ENCODE results near the gene ASPRV1.

ASPRV1 gene

DNA sequence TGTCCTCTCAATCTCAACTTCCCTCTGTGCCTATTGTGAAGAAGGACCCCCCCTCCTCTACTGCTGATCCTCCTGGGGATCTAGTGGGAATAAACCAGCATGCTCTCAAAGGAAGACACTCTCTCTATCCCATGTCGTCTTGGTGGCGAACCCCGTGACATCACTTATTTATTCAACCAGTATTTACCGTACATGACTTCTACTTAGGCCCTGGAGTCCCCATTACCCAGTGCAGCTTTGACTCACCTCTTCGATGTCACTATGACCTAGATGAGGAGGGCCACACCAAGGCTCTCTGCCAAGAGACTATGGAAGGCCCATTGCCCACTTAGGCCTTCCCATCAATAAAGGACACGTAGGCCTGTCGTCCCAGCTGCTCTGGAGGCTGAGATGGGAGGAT lies 16.7 kb downstream of the ASPRV1 start:
- no peak for TF ChIP-seq CTCF (IDR thresholded peaks at IDR 0.05; ENCODE audit: extremely low read depth, missing control alignments)
- no peak for DNase-seq (ENCODE audit: low spot score)

DNA sequence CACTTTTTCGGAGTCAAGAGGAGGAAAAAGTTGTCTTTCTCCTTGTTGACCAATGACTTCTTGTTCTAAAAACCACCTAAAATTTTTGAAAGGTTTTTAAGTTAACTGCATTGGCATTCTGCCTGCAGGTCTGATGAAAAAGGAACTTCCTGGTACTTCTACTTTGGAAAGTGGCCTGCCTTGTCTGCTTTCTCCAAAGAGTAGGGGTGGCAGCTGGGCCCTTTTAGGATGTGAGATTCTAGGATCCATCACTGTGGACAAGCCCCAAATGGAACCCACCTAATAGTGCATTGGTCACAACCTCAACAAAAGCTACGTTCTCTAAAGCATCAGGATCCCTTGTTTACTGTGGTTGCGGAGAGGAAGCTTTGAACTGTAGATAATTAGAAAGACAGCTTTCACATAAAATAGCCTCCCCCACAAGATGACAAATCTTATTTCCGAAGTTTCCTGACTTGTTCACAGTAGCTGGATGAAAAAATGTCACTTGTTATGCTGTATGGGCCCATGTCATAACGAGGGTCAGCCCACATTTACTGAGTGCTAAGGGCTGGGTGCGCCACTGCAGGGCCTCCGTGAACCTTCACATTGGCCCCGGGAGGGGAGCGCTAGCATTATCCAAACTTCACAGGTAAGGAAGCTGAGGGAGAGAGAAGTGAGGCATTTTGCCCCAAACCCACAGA lies 17.4 kb downstream of the ASPRV1 start:
- DNase-seq (ENCODE audit: low spot score) = no peak
- no peak for TF ChIP-seq CTCF (IDR thresholded peaks at IDR 0.05; ENCODE audit: extremely low read depth, missing control alignments)

DNA sequence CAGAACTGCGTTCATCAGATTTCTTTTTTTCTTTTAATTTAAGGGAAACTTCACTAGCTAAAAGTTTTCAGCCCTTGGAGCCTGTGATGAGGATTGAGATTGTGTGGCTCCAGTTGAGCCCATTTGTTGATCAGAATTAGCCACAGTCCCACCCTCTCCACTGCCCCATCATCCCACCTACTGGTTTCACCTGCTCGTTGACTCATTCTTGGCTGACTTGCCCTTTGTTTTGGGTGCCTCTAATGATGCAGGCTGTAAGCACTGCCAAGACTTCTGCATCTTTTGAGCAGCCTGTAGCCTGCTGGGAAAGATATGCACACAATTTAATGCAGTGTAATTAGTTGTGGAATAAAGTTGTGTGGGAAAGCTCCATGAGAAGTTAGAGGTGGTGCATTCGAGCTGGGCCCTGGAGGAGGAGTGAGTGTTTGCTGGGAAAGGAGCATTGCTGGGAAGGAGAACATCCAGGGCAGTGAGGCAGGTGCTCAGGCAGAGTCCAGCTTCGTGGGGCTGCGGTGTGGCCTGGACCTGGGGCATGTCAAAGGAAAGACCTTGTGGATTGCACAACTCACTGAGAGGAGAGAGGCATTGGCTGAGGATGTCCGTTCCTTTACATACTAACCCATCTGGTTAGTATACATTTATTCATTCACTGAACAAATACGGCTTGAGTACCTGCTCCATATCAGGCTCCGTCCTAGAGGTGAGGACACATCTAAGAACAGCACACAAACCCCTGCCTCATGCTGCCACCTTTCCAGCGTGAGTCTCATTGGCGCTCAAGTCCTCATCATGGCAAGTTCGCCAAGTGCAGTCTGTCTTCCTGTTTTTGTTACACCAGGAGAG lies 18.2 kb downstream of the ASPRV1 start:
- TF ChIP-seq CTCF (IDR thresholded peaks at IDR 0.05; ENCODE audit: extremely low read depth, missing control alignments) = no peak
- no peak for DNase-seq (ENCODE audit: low spot score)

DNA sequence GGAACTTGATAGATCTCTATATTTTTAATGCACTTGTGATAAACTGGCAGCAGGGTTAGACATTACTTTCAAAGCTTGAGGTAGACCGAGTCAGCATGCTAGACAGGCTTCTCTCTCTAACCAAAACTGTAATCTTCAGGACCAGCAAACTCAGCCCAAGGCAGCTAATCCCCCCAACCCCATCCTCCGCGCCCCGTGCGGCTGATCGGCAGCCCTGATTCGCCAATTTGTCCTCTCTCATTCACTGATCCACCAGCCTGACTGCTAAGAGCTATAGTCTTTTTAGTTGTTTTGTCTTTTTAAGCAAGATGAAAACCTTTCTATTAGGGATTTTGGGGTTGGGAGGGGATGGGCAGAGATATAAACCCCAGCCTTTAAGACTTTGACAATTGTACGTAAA lies 20.7 kb downstream of the ASPRV1 start:
- DNase-seq (ENCODE audit: low spot score) = no peak
- no peak for TF ChIP-seq CTCF (IDR thresholded peaks at IDR 0.05; ENCODE audit: extremely low read depth, missing control alignments)

DNA sequence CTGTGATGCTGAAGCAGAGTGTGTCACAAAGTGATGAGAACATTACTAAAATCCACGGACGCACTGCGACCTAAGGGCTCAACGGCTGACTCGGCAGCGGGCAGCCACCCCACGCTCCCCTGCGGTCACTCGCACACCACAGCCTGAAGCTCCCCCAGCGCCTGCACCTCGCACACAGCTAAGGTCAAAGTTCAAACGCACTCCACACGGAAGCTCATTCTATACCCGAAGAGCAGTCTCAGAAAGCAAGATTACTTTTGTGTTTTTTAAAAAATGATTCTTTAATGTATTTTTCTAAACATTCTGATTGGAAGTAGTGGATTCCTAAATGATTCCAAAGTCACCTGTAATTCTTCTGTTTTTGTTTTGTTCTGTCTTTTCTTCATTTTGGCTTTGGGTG lies 21.7 kb downstream of the ASPRV1 start:
- no peak for DNase-seq (ENCODE audit: low spot score)
- no peak for TF ChIP-seq CTCF (IDR thresholded peaks at IDR 0.05; ENCODE audit: extremely low read depth, missing control alignments)

- TF ChIP-seq CTCF (IDR thresholded peaks at IDR 0.05; ENCODE audit: extremely low read depth, missing control alignments) = no peak
- no peak for DNase-seq (ENCODE audit: low spot score)
These were observed 23.5 kb downstream of the ASPRV1 start for GRCh38 chr2:69937968-69938367.

DNA sequence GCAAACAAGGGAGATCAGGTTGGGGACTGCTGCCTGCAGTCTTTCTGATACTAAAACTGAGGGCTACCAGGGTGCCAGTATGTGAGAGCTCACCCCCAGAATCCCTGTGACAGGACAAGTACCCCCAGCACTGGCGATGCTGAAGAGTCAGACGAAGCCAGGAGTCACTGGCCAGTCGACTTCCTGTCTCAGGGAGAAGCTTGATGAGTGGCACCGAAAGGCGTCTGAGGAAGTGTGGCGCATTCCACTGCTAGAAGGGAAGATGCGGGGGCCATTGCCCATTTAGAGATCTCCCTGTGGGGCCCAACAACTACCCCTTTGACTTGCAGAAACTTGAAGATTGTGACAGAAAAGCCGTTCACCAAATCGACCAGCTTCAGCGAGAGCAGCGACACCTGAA lies 24.5 kb downstream of the ASPRV1 start:
- no peak for DNase-seq (ENCODE audit: low spot score)
- no peak for TF ChIP-seq CTCF (IDR thresholded peaks at IDR 0.05; ENCODE audit: extremely low read depth, missing control alignments)
